Measurements from ENCODE around the gene SAP30BP. TPM values are rescaled to one million over a fixed set of nuclear protein-coding genes. Genes with fewer than 3 reads are reported as not detected.

The SAP30BP gene
- total and polyA plus RNA-seq, 2 donors (not counting 3 experiments of a cell fraction or from before 2014, with no cell fraction given): 116 to 151 TPM

DNA sequence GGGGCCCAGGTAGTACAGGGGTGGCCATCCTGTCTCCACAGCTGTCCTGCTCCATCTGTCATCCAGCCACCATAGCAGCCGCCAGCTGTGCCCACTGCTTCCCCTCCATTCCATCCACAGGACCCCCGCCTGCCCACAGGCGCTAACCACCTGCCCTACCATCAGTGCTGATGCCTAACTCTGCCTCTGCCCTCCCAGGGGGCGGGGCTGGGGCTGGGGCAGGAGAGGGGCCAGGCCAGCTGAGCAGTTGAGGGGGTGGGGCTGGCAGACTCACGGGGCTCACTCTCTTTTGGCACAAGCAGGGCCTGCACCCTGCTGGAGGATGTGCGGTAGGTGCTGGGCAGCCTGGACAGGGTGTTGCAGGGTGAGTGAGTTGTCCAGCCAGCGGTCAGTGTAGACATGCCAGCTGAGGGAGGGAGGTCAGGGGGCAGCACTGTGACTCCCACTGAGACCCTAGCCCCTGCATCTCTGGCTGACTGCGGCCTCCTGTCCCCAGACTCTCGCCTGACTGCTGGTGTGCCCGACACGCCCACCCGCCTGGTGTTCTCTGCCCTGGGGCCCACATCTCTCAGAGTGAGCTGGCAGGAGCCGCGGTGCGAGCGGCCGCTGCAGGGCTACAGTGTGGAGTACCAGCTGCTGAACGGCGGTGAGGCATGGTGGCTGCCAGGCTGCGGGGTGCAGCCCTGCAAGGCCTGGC, 88.2 kb downstream of the SAP30BP start:
- no peak overlapping the region for H3K4me2 ChIP-seq (ENCODE audit: insufficient read depth, low read length)
- DNase-seq (ENCODE audit: low read depth, low spot score) (no peak), FAIRE-seq (no peak)
- H3K27ac ChIP-seq (ENCODE audit: insufficient read depth, low read depth, low read length): no peak overlapping the region
- H3K4me3 ChIP-seq (replicated peaks in 1 of 3; ENCODE audit: insufficient read depth in 1 of 3, low read depth in 1 of 3, low read length in 3 of 3): no peak overlapping the region
- no peak overlapping the region for H2AFZ ChIP-seq (ENCODE audit: low read depth, low read length)
- BruUV-seq (replicated peaks): no TSS peak
- dilution Hi-C loops (cut with MboI; ENCODE audit: extremely low pct_ligation_motif_present, low sequenced_read_pairs) (no loop called here), intact Hi-C loops (cut with micrococcal nuclease) (no loop called here)
- POLR2A ChIA-PET: no interaction called here
- TF ChIP-seq EZH2 (IDR thresholded peaks at IDR 0.05; ENCODE audit: borderline replicate concordance, low read depth, low read length, severe bottlenecking) (no peak), GATA2 (IDR thresholded peaks at IDR 0.05; ENCODE audit: insufficient read depth, insufficient read length, low read depth, low read length) (no peak), POLR2A (IDR thresholded peaks at IDR 0.05; ENCODE audit: low read depth, low read length) (no peak), FOS (IDR thresholded peaks at IDR 0.05; ENCODE audit: borderline replicate concordance, insufficient read depth, low read length) (no peak), MYC (IDR thresholded peaks at IDR 0.05; ENCODE audit: low read depth, low read length) (no peak), JUN (IDR thresholded peaks at IDR 0.05; ENCODE audit: borderline replicate concordance, insufficient read depth, insufficient read length, low read depth) (no peak), POLR2AphosphoS5 (IDR thresholded peaks at IDR 0.05; ENCODE audit: insufficient read depth, low read depth, low read length) (no peak)
- TF ChIP-seq, protein P1, sequence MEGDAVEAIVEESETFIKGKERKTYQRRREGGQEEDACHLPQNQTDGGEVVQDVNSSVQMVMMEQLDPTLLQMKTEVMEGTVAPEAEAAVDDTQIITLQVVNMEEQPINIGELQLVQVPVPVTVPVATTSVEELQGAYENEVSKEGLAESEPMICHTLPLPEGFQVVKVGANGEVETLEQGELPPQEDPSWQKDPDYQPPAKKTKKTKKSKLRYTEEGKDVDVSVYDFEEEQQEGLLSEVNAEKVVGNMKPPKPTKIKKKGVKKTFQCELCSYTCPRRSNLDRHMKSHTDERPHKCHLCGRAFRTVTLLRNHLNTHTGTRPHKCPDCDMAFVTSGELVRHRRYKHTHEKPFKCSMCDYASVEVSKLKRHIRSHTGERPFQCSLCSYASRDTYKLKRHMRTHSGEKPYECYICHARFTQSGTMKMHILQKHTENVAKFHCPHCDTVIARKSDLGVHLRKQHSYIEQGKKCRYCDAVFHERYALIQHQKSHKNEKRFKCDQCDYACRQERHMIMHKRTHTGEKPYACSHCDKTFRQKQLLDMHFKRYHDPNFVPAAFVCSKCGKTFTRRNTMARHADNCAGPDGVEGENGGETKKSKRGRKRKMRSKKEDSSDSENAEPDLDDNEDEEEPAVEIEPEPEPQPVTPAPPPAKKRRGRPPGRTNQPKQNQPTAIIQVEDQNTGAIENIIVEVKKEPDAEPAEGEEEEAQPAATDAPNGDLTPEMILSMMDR (IDR thresholded peaks at IDR 0.05; ENCODE audit: extremely low read depth in 1 of 2, insufficient read depth in 1 of 2, low read depth in 1 of 2, low read length in 2 of 2): no peak
- TF ChIP-seq, protein P2, sequence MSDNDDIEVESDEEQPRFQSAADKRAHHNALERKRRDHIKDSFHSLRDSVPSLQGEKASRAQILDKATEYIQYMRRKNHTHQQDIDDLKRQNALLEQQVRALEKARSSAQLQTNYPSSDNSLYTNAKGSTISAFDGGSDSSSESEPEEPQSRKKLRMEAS (IDR thresholded peaks at IDR 0.05; ENCODE audit: insufficient read depth, insufficient read length): no peak
- CTCF ChIA-PET: interaction anchor here (0.8 to 1.3 kb wide), 3 partner anchors 72 to 122 kb away, joined by 3 to 5 read pairs (median 4); partner anchors contain the start of gene SMIM5
- no peaks in the 10 kb centered on the region for H3K79me2 ChIP-seq (ENCODE audit: control insufficient read depth, insufficient read depth, low read length)
- no peak overlapping the region for H3K9ac ChIP-seq (replicated peaks; ENCODE audit: extremely low read depth, insufficient read depth, low read length)
- H3K27me3 ChIP-seq (ENCODE audit: control insufficient read depth in 2 of 2, insufficient read depth in 2 of 2, low read length in 2 of 2): no peaks in the 10 kb centered on the region
- no peaks in the 10 kb centered on the region for H3K9me3 ChIP-seq (replicated peaks; ENCODE audit: control insufficient read depth, insufficient read depth, low read length)
- H3K4me1 ChIP-seq (ENCODE audit: control insufficient read depth, extremely low read depth, insufficient read depth, low read length): no peaks in the 10 kb centered on the region
- H3K36me3 ChIP-seq (ENCODE audit: control insufficient read depth in 2 of 2, extremely low read depth in 1 of 2, insufficient read depth in 2 of 2, low read length in 2 of 2): peaks cover 0 to 2% of the 10 kb centered on the region in 2 experiments
- H4K20me1 ChIP-seq (replicated peaks; ENCODE audit: control insufficient read depth, extremely low read depth, insufficient read depth, low read length): no peaks in the 10 kb centered on the region
- no peaks in the 10 kb centered on the region for H3K9me1 ChIP-seq (replicated peaks; ENCODE audit: control insufficient read depth, extremely low read depth, insufficient read depth, low read length)

Measured in endothelial cell of umbilical vein (primary cell).